ENCODE data around the gene LGALS7.
"Not testable (repeated sequence)": the region's sequence is repeated elsewhere in the genome, so short reads cannot be mapped to it uniquely, and the experiment has no call there.

DNA sequence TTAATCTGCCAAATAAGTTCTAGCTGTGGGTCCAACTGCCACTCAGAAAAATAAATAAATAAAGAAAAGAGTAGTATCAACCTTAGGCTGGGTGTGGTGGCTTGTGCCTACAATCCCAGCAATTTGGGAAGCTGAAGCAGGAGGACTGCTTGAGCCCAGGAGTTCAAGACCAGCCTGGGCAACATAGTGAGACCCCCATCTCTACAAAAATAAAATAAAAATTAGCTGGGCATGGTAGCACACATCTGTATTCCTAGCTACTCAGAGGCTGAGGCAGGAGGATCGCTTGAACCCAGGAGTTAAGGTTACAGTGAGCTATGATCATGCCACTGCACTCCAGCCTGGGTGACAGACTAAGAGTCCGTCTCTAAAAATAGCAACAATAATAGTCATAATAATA lies 40.6 kb upstream of the LGALS7 start:
- TF ChIP-seq, protein P1, sequence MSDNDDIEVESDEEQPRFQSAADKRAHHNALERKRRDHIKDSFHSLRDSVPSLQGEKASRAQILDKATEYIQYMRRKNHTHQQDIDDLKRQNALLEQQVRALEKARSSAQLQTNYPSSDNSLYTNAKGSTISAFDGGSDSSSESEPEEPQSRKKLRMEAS (IDR thresholded peaks at IDR 0.05; ENCODE audit: low read depth, low read length): not testable (repeated sequence)
- not testable (repeated sequence) for TF ChIP-seq SRF (IDR thresholded peaks at IDR 0.05; ENCODE audit: low read depth in 2 of 2, low read length in 2 of 2); KLF5 (IDR thresholded peaks at IDR 0.05; ENCODE audit: partially characterized antibody); HDAC6 (IDR thresholded peaks at IDR 0.05; ENCODE audit: unreplicated experiment); EGR1 (IDR thresholded peaks at IDR 0.05; ENCODE audit: borderline replicate concordance in 1 of 2, low read depth in 2 of 2, low read length in 2 of 2); CHD2 (IDR thresholded peaks at IDR 0.05; ENCODE audit: borderline replicate concordance, low read depth, low read length); EZH2 (IDR thresholded peaks at IDR 0.05; ENCODE audit: borderline replicate concordance, control insufficient read depth, low read depth, low read length); NFYA (IDR thresholded peaks at IDR 0.05; ENCODE audit: borderline replicate concordance, low read depth, low read length); CREB1 (IDR thresholded peaks at IDR 0.05; ENCODE audit: low read depth)
- TF ChIP-seq, protein P2, sequence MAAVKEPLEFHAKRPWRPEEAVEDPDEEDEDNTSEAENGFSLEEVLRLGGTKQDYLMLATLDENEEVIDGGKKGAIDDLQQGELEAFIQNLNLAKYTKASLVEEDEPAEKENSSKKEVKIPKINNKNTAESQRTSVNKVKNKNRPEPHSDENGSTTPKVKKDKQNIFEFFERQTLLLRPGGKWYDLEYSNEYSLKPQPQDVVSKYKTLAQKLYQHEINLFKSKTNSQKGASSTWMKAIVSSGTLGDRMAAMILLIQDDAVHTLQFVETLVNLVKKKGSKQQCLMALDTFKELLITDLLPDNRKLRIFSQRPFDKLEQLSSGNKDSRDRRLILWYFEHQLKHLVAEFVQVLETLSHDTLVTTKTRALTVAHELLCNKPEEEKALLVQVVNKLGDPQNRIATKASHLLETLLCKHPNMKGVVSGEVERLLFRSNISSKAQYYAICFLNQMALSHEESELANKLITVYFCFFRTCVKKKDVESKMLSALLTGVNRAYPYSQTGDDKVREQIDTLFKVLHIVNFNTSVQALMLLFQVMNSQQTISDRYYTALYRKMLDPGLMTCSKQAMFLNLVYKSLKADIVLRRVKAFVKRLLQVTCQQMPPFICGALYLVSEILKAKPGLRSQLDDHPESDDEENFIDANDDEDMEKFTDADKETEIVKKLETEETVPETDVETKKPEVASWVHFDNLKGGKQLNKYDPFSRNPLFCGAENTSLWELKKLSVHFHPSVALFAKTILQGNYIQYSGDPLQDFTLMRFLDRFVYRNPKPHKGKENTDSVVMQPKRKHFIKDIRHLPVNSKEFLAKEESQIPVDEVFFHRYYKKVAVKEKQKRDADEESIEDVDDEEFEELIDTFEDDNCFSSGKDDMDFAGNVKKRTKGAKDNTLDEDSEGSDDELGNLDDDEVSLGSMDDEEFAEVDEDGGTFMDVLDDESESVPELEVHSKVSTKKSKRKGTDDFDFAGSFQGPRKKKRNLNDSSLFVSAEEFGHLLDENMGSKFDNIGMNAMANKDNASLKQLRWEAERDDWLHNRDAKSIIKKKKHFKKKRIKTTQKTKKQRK (IDR thresholded peaks at IDR 0.05; ENCODE audit: low read depth, low read length): not testable (repeated sequence)
- TF ChIP-seq, protein P3, sequence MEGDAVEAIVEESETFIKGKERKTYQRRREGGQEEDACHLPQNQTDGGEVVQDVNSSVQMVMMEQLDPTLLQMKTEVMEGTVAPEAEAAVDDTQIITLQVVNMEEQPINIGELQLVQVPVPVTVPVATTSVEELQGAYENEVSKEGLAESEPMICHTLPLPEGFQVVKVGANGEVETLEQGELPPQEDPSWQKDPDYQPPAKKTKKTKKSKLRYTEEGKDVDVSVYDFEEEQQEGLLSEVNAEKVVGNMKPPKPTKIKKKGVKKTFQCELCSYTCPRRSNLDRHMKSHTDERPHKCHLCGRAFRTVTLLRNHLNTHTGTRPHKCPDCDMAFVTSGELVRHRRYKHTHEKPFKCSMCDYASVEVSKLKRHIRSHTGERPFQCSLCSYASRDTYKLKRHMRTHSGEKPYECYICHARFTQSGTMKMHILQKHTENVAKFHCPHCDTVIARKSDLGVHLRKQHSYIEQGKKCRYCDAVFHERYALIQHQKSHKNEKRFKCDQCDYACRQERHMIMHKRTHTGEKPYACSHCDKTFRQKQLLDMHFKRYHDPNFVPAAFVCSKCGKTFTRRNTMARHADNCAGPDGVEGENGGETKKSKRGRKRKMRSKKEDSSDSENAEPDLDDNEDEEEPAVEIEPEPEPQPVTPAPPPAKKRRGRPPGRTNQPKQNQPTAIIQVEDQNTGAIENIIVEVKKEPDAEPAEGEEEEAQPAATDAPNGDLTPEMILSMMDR (IDR thresholded peaks at IDR 0.05 in 2 of 3, conservative IDR thresholded peaks at IDR 0.05 in 1 of 3; ENCODE audit: control insufficient read depth in 2 of 3, extremely low read depth in 1 of 3, insufficient read depth in 1 of 3, low read depth in 3 of 3, low read length in 3 of 3): not testable (repeated sequence)
- TF ChIP-seq, protein P4, sequence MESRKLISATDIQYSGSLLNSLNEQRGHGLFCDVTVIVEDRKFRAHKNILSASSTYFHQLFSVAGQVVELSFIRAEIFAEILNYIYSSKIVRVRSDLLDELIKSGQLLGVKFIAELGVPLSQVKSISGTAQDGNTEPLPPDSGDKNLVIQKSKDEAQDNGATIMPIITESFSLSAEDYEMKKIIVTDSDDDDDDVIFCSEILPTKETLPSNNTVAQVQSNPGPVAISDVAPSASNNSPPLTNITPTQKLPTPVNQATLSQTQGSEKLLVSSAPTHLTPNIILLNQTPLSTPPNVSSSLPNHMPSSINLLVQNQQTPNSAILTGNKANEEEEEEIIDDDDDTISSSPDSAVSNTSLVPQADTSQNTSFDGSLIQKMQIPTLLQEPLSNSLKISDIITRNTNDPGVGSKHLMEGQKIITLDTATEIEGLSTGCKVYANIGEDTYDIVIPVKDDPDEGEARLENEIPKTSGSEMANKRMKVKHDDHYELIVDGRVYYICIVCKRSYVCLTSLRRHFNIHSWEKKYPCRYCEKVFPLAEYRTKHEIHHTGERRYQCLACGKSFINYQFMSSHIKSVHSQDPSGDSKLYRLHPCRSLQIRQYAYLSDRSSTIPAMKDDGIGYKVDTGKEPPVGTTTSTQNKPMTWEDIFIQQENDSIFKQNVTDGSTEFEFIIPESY (IDR thresholded peaks at IDR 0.05): not testable (repeated sequence)
- TF ChIP-seq, protein P5, sequence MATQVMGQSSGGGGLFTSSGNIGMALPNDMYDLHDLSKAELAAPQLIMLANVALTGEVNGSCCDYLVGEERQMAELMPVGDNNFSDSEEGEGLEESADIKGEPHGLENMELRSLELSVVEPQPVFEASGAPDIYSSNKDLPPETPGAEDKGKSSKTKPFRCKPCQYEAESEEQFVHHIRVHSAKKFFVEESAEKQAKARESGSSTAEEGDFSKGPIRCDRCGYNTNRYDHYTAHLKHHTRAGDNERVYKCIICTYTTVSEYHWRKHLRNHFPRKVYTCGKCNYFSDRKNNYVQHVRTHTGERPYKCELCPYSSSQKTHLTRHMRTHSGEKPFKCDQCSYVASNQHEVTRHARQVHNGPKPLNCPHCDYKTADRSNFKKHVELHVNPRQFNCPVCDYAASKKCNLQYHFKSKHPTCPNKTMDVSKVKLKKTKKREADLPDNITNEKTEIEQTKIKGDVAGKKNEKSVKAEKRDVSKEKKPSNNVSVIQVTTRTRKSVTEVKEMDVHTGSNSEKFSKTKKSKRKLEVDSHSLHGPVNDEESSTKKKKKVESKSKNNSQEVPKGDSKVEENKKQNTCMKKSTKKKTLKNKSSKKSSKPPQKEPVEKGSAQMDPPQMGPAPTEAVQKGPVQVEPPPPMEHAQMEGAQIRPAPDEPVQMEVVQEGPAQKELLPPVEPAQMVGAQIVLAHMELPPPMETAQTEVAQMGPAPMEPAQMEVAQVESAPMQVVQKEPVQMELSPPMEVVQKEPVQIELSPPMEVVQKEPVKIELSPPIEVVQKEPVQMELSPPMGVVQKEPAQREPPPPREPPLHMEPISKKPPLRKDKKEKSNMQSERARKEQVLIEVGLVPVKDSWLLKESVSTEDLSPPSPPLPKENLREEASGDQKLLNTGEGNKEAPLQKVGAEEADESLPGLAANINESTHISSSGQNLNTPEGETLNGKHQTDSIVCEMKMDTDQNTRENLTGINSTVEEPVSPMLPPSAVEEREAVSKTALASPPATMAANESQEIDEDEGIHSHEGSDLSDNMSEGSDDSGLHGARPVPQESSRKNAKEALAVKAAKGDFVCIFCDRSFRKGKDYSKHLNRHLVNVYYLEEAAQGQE (IDR thresholded peaks at IDR 0.05; ENCODE audit: low read depth, low read length): not testable (repeated sequence)
